CMK (cell line): Measurements from ENCODE around the gene CYBB.
A peak's percentile ranks its signal among the peaks of the same experiment; 100 is the strongest.

Experiments used
- DNase-seq: peaks from one replicate; pipeline ENCODE4 v3.0.0-alpha.2; 2010; ENCODE audit warnings: low read depth

CYBB gene

GRCh38 chrX:37844622-37845021, 64.8 kb downstream of the CYBB start:
- no peak for DNase-seq

- no peak for DNase-seq
Observed at GRCh38 chrX:37846141-37846540, 66.3 kb downstream of the CYBB start.

GRCh38 chrX:37846558-37846933, 66.7 kb downstream of the CYBB start:
- no peak for DNase-seq

GRCh38 chrX:37846934-37847732, 67.3 kb downstream of the CYBB start, which contains the start of gene DYNLT3:
Gene DYNLT3, minus strand, starts transcription at chrX:37847571. Its CDS starts 61 bp downstream, at chrX:37847510.
- peak; percentile 61 for DNase-seq

- no peak for DNase-seq
Observed at GRCh38 chrX:37847733-37848197, 67.9 kb downstream of the CYBB start.

- DNase-seq: no peak
Observed at GRCh38 chrX:37854148-37854547, 74.3 kb downstream of the CYBB start.

- peak; percentile 62 for DNase-seq
Observed at GRCh38 chrX:37854748-37855147, 74.9 kb downstream of the CYBB start.

GRCh38 chrX:37860721-37861120, 80.9 kb downstream of the CYBB start:
- no peak for DNase-seq

- no peak for DNase-seq
Observed at GRCh38 chrX:37862851-37863250, 83.0 kb downstream of the CYBB start.
